ENCODE measurements around the gene TACC2. TPM values are rescaled to one million over a fixed set of nuclear protein-coding genes. Genes with fewer than 3 reads are reported as not detected.
"Not testable (repeated sequence)": the region's sequence is repeated elsewhere in the genome, so short reads cannot be mapped to it uniquely, and the experiment has no call there.

The TACC2 gene
- total RNA-seq, 1 donor from 2014 or later, result not detected

GRCh38 chr10:122102146-122102868 lies 113.3 kb downstream of the TACC2 start:
- H3K36me3 Mint-ChIP-seq (ENCODE audit: low read depth), result no peaks in the 10 kb centered on the region
- no peak overlapping the region for H3K27ac Mint-ChIP-seq
- no peaks in the 10 kb centered on the region for H3K4me1 Mint-ChIP-seq (ENCODE audit: low read depth)
- intact Hi-C loops (cut with micrococcal nuclease), result no loop called here
- H3K4me3 Mint-ChIP-seq (ENCODE audit: low read depth), result no peak overlapping the region
- DNase-seq (ENCODE audit: low spot score), result no peak
- no peaks in the 10 kb centered on the region for H3K9me3 Mint-ChIP-seq
- no peaks in the 10 kb centered on the region for H3K27me3 Mint-ChIP-seq (ENCODE audit: low read depth)

- H3K4me3 Mint-ChIP-seq (ENCODE audit: low read depth), result no peak overlapping the region
- no peaks in the 10 kb centered on the region for H3K4me1 Mint-ChIP-seq (ENCODE audit: low read depth)
- intact Hi-C loops (cut with micrococcal nuclease), result no loop called here
- H3K9me3 Mint-ChIP-seq, result no peaks in the 10 kb centered on the region
- no peak overlapping the region for H3K27ac Mint-ChIP-seq
- no peaks in the 10 kb centered on the region for H3K27me3 Mint-ChIP-seq (ENCODE audit: low read depth)
- H3K36me3 Mint-ChIP-seq (ENCODE audit: low read depth), result no peaks in the 10 kb centered on the region
- no peak for DNase-seq (ENCODE audit: low spot score)
Observed at GRCh38 chr10:122102869-122103525, 114.0 kb downstream of the TACC2 start.

- no peaks in the 10 kb centered on the region for H3K36me3 Mint-ChIP-seq (ENCODE audit: low read depth)
Observed at GRCh38 chr10:122103592-122103991, 114.6 kb downstream of the TACC2 start.

GRCh38 chr10:122108786-122109185 lies 119.8 kb downstream of the TACC2 start:
- intact Hi-C loops (cut with micrococcal nuclease); DNase-seq (ENCODE audit: low spot score); H3K27ac Mint-ChIP-seq; H3K4me3 Mint-ChIP-seq (ENCODE audit: low read depth); H3K36me3 Mint-ChIP-seq (ENCODE audit: low read depth); H3K9me3 Mint-ChIP-seq; H3K4me1 Mint-ChIP-seq (ENCODE audit: low read depth): not testable (repeated sequence)
- peaks cover 22% of the 10 kb centered on the region for H3K27me3 Mint-ChIP-seq (ENCODE audit: low read depth)

More at GRCh38 chr10:122103592-122103991, 114.6 kb downstream of the TACC2 start:
- no peaks in the 10 kb centered on the region for H3K4me1 Mint-ChIP-seq (ENCODE audit: low read depth)
- DNase-seq (ENCODE audit: low spot score), result no peak
- no peaks in the 10 kb centered on the region for H3K9me3 Mint-ChIP-seq
- intact Hi-C loops (cut with micrococcal nuclease), result no loop called here
- H3K27me3 Mint-ChIP-seq (ENCODE audit: low read depth), result no peaks in the 10 kb centered on the region
- H3K27ac Mint-ChIP-seq, result no peak overlapping the region
- H3K4me3 Mint-ChIP-seq (ENCODE audit: low read depth), result no peak overlapping the region

GRCh38 chr10:122112021-122112616 lies 123.2 kb downstream of the TACC2 start:
- Mint-ChIP-seq H3K9me3 (no peaks in the 10 kb centered on the region), H3K4me1 (ENCODE audit: low read depth) (no peaks in the 10 kb centered on the region), H3K36me3 (ENCODE audit: low read depth) (no peaks in the 10 kb centered on the region), H3K27ac (no peak overlapping the region), H3K27me3 (ENCODE audit: low read depth) (peaks cover 46% of the 10 kb centered on the region), H3K4me3 (ENCODE audit: low read depth) (no peak overlapping the region)
- intact Hi-C loops (cut with micrococcal nuclease), result no loop called here
- DNase-seq (ENCODE audit: low spot score), result no peak

GRCh38 chr10:122112625-122113160 lies 123.7 kb downstream of the TACC2 start:
- Mint-ChIP-seq H3K4me1 (ENCODE audit: low read depth) (no peaks in the 10 kb centered on the region), H3K27ac (no peak overlapping the region), H3K4me3 (ENCODE audit: low read depth) (no peak overlapping the region), H3K27me3 (ENCODE audit: low read depth) (peaks cover 46% of the 10 kb centered on the region), H3K36me3 (ENCODE audit: low read depth) (no peaks in the 10 kb centered on the region), H3K9me3 (no peaks in the 10 kb centered on the region)
- intact Hi-C loops (cut with micrococcal nuclease), result no loop called here
- DNase-seq (ENCODE audit: low spot score), result no peak

- Mint-ChIP-seq H3K27ac (no peak overlapping the region), H3K36me3 (ENCODE audit: low read depth) (no peaks in the 10 kb centered on the region), H3K9me3 (no peaks in the 10 kb centered on the region), H3K4me3 (ENCODE audit: low read depth) (no peak overlapping the region), H3K4me1 (ENCODE audit: low read depth) (no peaks in the 10 kb centered on the region), H3K27me3 (ENCODE audit: low read depth) (peaks cover 46% of the 10 kb centered on the region)
- intact Hi-C loops (cut with micrococcal nuclease), result no loop called here
- DNase-seq (ENCODE audit: low spot score), result no peak
Observed at GRCh38 chr10:122113161-122113944, 124.4 kb downstream of the TACC2 start.

- H3K36me3 Mint-ChIP-seq (ENCODE audit: low read depth), result no peaks in the 10 kb centered on the region
- intact Hi-C loops (cut with micrococcal nuclease), result no loop called here
- no peak for DNase-seq (ENCODE audit: low spot score)
- H3K4me3 Mint-ChIP-seq (ENCODE audit: low read depth), result no peak overlapping the region
- H3K27me3 Mint-ChIP-seq (ENCODE audit: low read depth), result peaks cover 46% of the 10 kb centered on the region
- H3K9me3 Mint-ChIP-seq, result no peaks in the 10 kb centered on the region
- no peak overlapping the region for H3K27ac Mint-ChIP-seq
- no peaks in the 10 kb centered on the region for H3K4me1 Mint-ChIP-seq (ENCODE audit: low read depth)
Observed at GRCh38 chr10:122113945-122114747, 125.2 kb downstream of the TACC2 start.

- Mint-ChIP-seq H3K27ac (no peak overlapping the region), H3K9me3 (no peaks in the 10 kb centered on the region), H3K27me3 (ENCODE audit: low read depth) (peaks cover 38% of the 10 kb centered on the region), H3K4me3 (ENCODE audit: low read depth) (no peak overlapping the region), H3K4me1 (ENCODE audit: low read depth) (no peaks in the 10 kb centered on the region), H3K36me3 (ENCODE audit: low read depth) (no peaks in the 10 kb centered on the region)
- DNase-seq (ENCODE audit: low spot score), result no peak
- intact Hi-C loops (cut with micrococcal nuclease), result no loop called here
Observed at GRCh38 chr10:122115874-122116273, 126.9 kb downstream of the TACC2 start.

- no peaks in the 10 kb centered on the region for H3K36me3 Mint-ChIP-seq (ENCODE audit: low read depth)
- H3K9me3 Mint-ChIP-seq, result no peaks in the 10 kb centered on the region
- H3K27me3 Mint-ChIP-seq (ENCODE audit: low read depth), result peaks cover 35% of the 10 kb centered on the region
- H3K4me3 Mint-ChIP-seq (ENCODE audit: low read depth), result no peak overlapping the region
- H3K4me1 Mint-ChIP-seq (ENCODE audit: low read depth), result no peaks in the 10 kb centered on the region
- H3K27ac Mint-ChIP-seq, result no peak overlapping the region
- intact Hi-C loops (cut with micrococcal nuclease), result no loop called here
- DNase-seq (ENCODE audit: low spot score), result no peak
Observed at GRCh38 chr10:122116331-122116730, 127.4 kb downstream of the TACC2 start.

GRCh38 chr10:122117475-122117874 lies 128.5 kb downstream of the TACC2 start:
- no peak for DNase-seq (ENCODE audit: low spot score)
- Mint-ChIP-seq H3K4me3 (ENCODE audit: low read depth) (no peak overlapping the region), H3K4me1 (ENCODE audit: low read depth) (no peaks in the 10 kb centered on the region), H3K27me3 (ENCODE audit: low read depth) (peaks cover 25% of the 10 kb centered on the region), H3K9me3 (no peaks in the 10 kb centered on the region), H3K36me3 (ENCODE audit: low read depth) (no peaks in the 10 kb centered on the region), H3K27ac (no peak overlapping the region)
- intact Hi-C loops (cut with micrococcal nuclease), result no loop called here
